HCT116 (cell line): Measurements from ENCODE around the gene RPLP2. TPM values are rescaled to one million over a fixed set of nuclear protein-coding genes. Genes with fewer than 3 reads are reported as not detected.
A peak's percentile ranks its signal among the peaks of the same experiment; 100 is the strongest.

ENCODE experiments used
- ATAC-seq: fragments of 200-7000 bp; cut with Tn5 transposase; 2 replicates; pipeline ENCODE4 v1.9.1; 2020; ENCODE audit warnings: mild to moderate bottlenecking, moderate library complexity
- BruUV-seq: library from RNA; stranded (reverse); fragments of 400-500 nt; replicated peaks from 2 replicates; lab custom pipeline; 2021; lab: Mats Ljungman, UMichigan
- CTCF ChIA-PET: fragments of 300-600 bp; sonication (Branson Sonifier 250); formaldehyde crosslinking; loops from one replicate; lab custom pipeline; 2021; ENCODE audit warnings: antibody characterized with exemption; lab: Charles Lee
- POLR2A ChIA-PET: fragments of 300-600, 350-600 bp; sonication (Branson Sonifier 250); formaldehyde crosslinking; loops from one replicate; lab custom pipeline; 2021; ENCODE audit warnings: antibody characterized with exemption; lab: Charles Lee
- RAD21 ChIA-PET, 2 experiments: fragments of 300-600 bp; sonication (Branson Sonifier 250); formaldehyde crosslinking; loops; one replicate each; lab custom pipeline; 2023; ENCODE audit warnings: low total read pairs in 2 of 2; ENCODE audit not compliant: uncharacterized antibody in 2 of 2, unreplicated experiment in 2 of 2, low non-redundant PET in 1 of 2; lab: Charles Lee
- DNase-seq: peaks from one replicate; pipeline ENCODE4 v3.0.0-alpha.2; 2010; ENCODE audit warnings: low read depth, low spot score
- H2AFZ ChIP-seq: fragments of 200-600 bp; shearing (Covaris generic), sonication (generic); 2 replicates; pipeline ENCODE4 v1.6.1; 2017; ENCODE audit warnings: low read depth, mixed run types, mixed read lengths, antibody characterized with exemption, low read length; ENCODE audit not compliant: poor library complexity, severe bottlenecking
- H3K27ac ChIP-seq: 2 replicates; pipeline ENCODE4 v1.5.1; 2012; ENCODE audit warnings: low read depth, low read length
- H3K27me3 ChIP-seq: fragments of 200-600 bp; sonication (generic); 2 replicates; pipeline ENCODE4 v1.6.1; 2016; ENCODE audit warnings: mixed run types, low read length, mixed read lengths; ENCODE audit not compliant: insufficient read depth
- H3K36me3 ChIP-seq, 2 experiments: fragments of 200-500 bp in 1 of 2; fragments of 200-600 bp in 1 of 2; sonication (Bioruptor generic) in 1 of 2; sonication (generic) in 1 of 2; 2 replicates each; pipeline versions ENCODE4 v1.5.1 to v1.6.1; 2014 to 2016; ENCODE audit warnings: low read length in 2 of 2, inconsistent platforms in 1 of 2, mixed read lengths in 1 of 2, mixed run types in 1 of 2; ENCODE audit not compliant: insufficient read depth in 2 of 2, control insufficient read depth in 1 of 2
- H3K4me1 ChIP-seq, 2 experiments: fragments of 200-600 bp in 1 of 2; sonication (generic) in 1 of 2; 2 replicates each; pipeline versions ENCODE4 v1.5.1 to v1.6.1; 2012 to 2017; ENCODE audit warnings: low read length in 2 of 2, inconsistent platforms in 1 of 2, mild to moderate bottlenecking in 1 of 2, mixed read lengths in 1 of 2, mixed run types in 1 of 2, moderate library complexity in 1 of 2; ENCODE audit not compliant: insufficient read depth in 2 of 2, control insufficient read depth in 1 of 2
- H3K4me2 ChIP-seq: fragments of 200-600 bp; sonication (generic); 2 replicates; pipeline ENCODE4 v1.6.1; 2017; ENCODE audit warnings: mixed run types, low read length, mixed read lengths
- H3K4me3 ChIP-seq, 2 experiments: fragments of 200-600 bp in 1 of 2; sonication (generic) in 1 of 2; replicated peaks in 1 of 2; 2 replicates each; pipeline ENCODE4 v1.5.1; 2011 to 2016; ENCODE audit warnings: low read length in 2 of 2, control low read depth in 1 of 2, low read depth in 1 of 2, mild to moderate bottlenecking in 1 of 2, mixed read lengths in 1 of 2, mixed run types in 1 of 2
- H3K79me2 ChIP-seq: fragments of 200-600 bp; sonication (generic); 2 replicates; pipeline ENCODE4 v1.6.1; 2017; ENCODE audit warnings: mild to moderate bottlenecking, mixed run types, low read length, moderate library complexity, mixed read lengths; ENCODE audit not compliant: insufficient read depth
- H3K9ac ChIP-seq: fragments of 200-600 bp; sonication (generic); 2 replicates; pipeline ENCODE4 v1.6.1; 2016; ENCODE audit warnings: low read length, mixed read lengths
- H3K9me2 ChIP-seq: fragments of 200-600 bp; sonication (generic), shearing (Covaris generic); 2 replicates; pipeline ENCODE4 v1.6.1; 2017; ENCODE audit warnings: mixed run types, mild to moderate bottlenecking, moderate library complexity; ENCODE audit not compliant: insufficient read depth
- H3K9me3 ChIP-seq, 2 experiments: fragments of 200-500 bp in 1 of 2; fragments of 200-600 bp in 1 of 2; sonication (Bioruptor generic) in 1 of 2; sonication (generic) in 1 of 2; 2 replicates each; pipeline ENCODE4 v1.6.1; 2014 to 2017; ENCODE audit warnings: low read length in 2 of 2, mixed read lengths in 2 of 2, inconsistent platforms in 1 of 2, low read depth in 1 of 2, mild to moderate bottlenecking in 1 of 2, mixed run types in 1 of 2, moderate library complexity in 1 of 2; ENCODE audit not compliant: control insufficient read depth in 1 of 2, insufficient read depth in 1 of 2
- H4K20me1 ChIP-seq: fragments of 200-600 bp; sonication (generic), shearing (Covaris generic); 2 replicates; pipeline ENCODE4 v1.6.1; 2017; ENCODE audit warnings: mixed run types, mild to moderate bottlenecking, moderate library complexity; ENCODE audit not compliant: insufficient read depth
- CTCF ChIP-seq, 3 experiments: fragments of 200-600 bp in 1 of 3; sonication (generic) in 1 of 3; IDR thresholded peaks in 2 of 3; conservative IDR thresholded peaks in 1 of 3; 2 replicates each; pipeline ENCODE4 v1.5.1; 2012 to 2017; ENCODE audit warnings: low read depth in 2 of 3, low read length in 2 of 3, antibody characterized with exemption in 1 of 3, borderline replicate concordance in 1 of 3, control low read depth in 1 of 3, mild to moderate bottlenecking in 1 of 3, mixed read lengths in 1 of 3, mixed run types in 1 of 3, moderate library complexity in 1 of 3; ENCODE audit not compliant: insufficient read depth in 1 of 3
- YY1 ChIP-seq: IDR thresholded peaks from 2 replicates; pipeline ENCODE4 v1.6.1; 2011; ENCODE audit warnings: low read length, low read depth, moderate library complexity, mild to moderate bottlenecking; ENCODE audit not compliant: insufficient replicate concordance; ENCODE audit errors: extremely low read depth
- intact Hi-C: fragments of 100-400 bp; cut with micrococcal nuclease; formaldehyde crosslinking; loops from 2 replicates; pipeline ENCODE4 v1.10.0; 2022
- total RNA-seq: library from RNA; stranded (reverse); gene quantifications from one replicate; pipeline ENCODE4 v1.2.1, GENCODE V29; 2021; ENCODE audit not compliant: unreplicated experiment

RPLP2 gene
- total RNA-seq, 1 experiment from 2014 or later = 3,615 TPM

- no peak overlapping the region for H2AFZ ChIP-seq
- no peaks in the 10 kb centered on the region for H3K9me3 ChIP-seq
- peaks cover 10% of the 10 kb centered on the region; the same call in 1 of the 2 replicates for H3K79me2 ChIP-seq
- no peak overlapping the region for H3K4me2 ChIP-seq
- no peaks in the 10 kb centered on the region for H4K20me1 ChIP-seq
- TF ChIP-seq CTCF (IDR thresholded peaks at IDR 0.05 in 2 of 3, conservative IDR thresholded peaks at IDR 0.05 in 1 of 3; ENCODE audit: borderline replicate concordance in 1 of 3, insufficient read depth in 1 of 3, low read depth in 2 of 3, low read length in 2 of 3) (peak in 2 of 3 experiments; percentile 76 to 94; a peak in 4 of 6 replicates), YY1 (no peak)
- H3K9me2 ChIP-seq = no peaks in the 10 kb centered on the region
- ChIA-PET POLR2A (interaction anchor here (0.6 kb wide), 1 partner anchor 45 kb away, joined by 4 read pairs; no protein-coding TSS in a partner anchor), RAD21 (interaction anchor here in 1 of 2 experiments (1.1 kb wide), 1 partner anchor 203 kb away, joined by 4 read pairs; no protein-coding TSS in a partner anchor), CTCF (interaction anchor here (0.6 to 1.9 kb wide), 3 partner anchors 8 to 203 kb away, joined by 3 to 4 read pairs (median 3); no protein-coding TSS in a partner anchor)
- DNase-seq (no peak), ATAC-seq (peak; percentile 50)
- no peaks in the 10 kb centered on the region for H3K27me3 ChIP-seq
- no peaks in the 10 kb centered on the region; a peak in 1 of 4 replicates for H3K36me3 ChIP-seq
- intact Hi-C loops = loop anchor here (1.0 kb wide), 1 partner anchor 203 kb away; no protein-coding TSS in a partner anchor
- H3K4me1 ChIP-seq = peaks cover 17 to 39% of the 10 kb centered on the region in 2 experiments
- no peak overlapping the region for H3K9ac ChIP-seq
- no TSS peak for BruUV-seq
- H3K27ac ChIP-seq = peak overlapping the region; percentile 0; the same call in 1 of the 2 replicates
- no peak overlapping the region for H3K4me3 ChIP-seq
These were observed 38.7 kb downstream of the RPLP2 start for GRCh38 chr11:848380-848931.
